Right lobe of liver (tissue), 6 donors: ENCODE results near the gene YAP1. TPM values are rescaled to one million over a fixed set of nuclear protein-coding genes. Genes with fewer than 3 reads are reported as not detected.

ENCODE experiments used
- ATAC-seq, 4 donors: fragments of 200-7000 bp; cut with Tn5 transposase; one replicate each; pipeline ENCODE4 v1.9.1; 2020; ENCODE audit warnings: mild to moderate bottlenecking in 4 of 4, moderate library complexity in 4 of 4
- DNase-seq, 3 donors: peaks; one replicate each; pipeline ENCODE4 v3.0.0-alpha.2; 2020
- H3K27ac ChIP-seq, 3 donors: fragments of 200-600 bp; one replicate each; pipeline ENCODE4 v1.8.0; 2022
- H3K27me3 ChIP-seq, 2 donors: fragments of 200-600 bp; one replicate each; pipeline ENCODE4 v1.8.0; 2022
- H3K36me3 ChIP-seq, 4 donors: fragments of 200-600 bp; sonication (generic) in 1 of 4; one replicate each; pipeline versions ENCODE4 v1.5.1 to v1.8.0; 2017 to 2022; ENCODE audit warnings: control low read depth in 1 of 4
- H3K4me1 ChIP-seq, 4 donors: fragments of 200-600 bp; sonication (generic) in 1 of 4; one replicate each; pipeline versions ENCODE4 v1.5.1 to v1.8.0; 2017 to 2022; ENCODE audit warnings: control low read depth in 1 of 4
- H3K4me3 ChIP-seq, 3 donors: fragments of 200-600 bp; one replicate each; pipeline ENCODE4 v1.8.0; 2022
- H3K9me3 ChIP-seq, 4 donors: fragments of 200-600 bp; sonication (generic) in 1 of 4; one replicate each; pipeline versions ENCODE4 v1.5.1 to v1.8.0; 2017 to 2022; ENCODE audit warnings: control low read depth in 1 of 4
- CTCF ChIP-seq, 4 donors: fragments of 200-600 bp in 3 of 4; fragments of 450-650 bp in 1 of 4; IDR thresholded peaks; one replicate each; pipeline versions ENCODE4 v1.5.1 to v1.8.0; 2016 to 2022; ENCODE audit warnings: antibody characterized with exemption in 4 of 4, mild to moderate bottlenecking in 2 of 4
- POLR2A ChIP-seq: fragments of 450-650 bp; IDR thresholded peaks from one replicate; pipeline ENCODE4 v1.6.1; 2017; ENCODE audit warnings: antibody characterized with exemption, mild to moderate bottlenecking
- WGBS: methylation state at CpG from one replicate; pipeline ENCODE4 v1.1.6; 2018; ENCODE audit warnings: low coverage, low lambda C conversion rate; ENCODE audit not compliant: insufficient coverage; ENCODE audit errors: missing lambda C conversion rate; 5-methylcytosine and 5-hydroxymethylcytosine counted together
- intact Hi-C, 2 donors: fragments of 100-400 bp; cut with DNase I; formaldehyde crosslinking; loops; one replicate each; pipeline versions ENCODE4 v1.11.2 to v1.14.1; 2022
- total RNA-seq, 6 experiments: library from RNA; depleted of rRNA in 2 of 6; stranded (reverse); fragments of >200 nt in 2 of 6; fragmentation: NEBNext Ultra II Directional in 3 of 6; extraction: Animal tissue kit (Norgen Biotek cat#: 25700) in 3 of 6; gene quantifications; one replicate each; pipeline versions ENCODE4 v1.1.0 to v1.2.4, GENCODE V29; 2016 to 2023
- donor health status: DM: no; HTN: yes; CAD: no.
- donor health status: DM: no; HTN: no; CAD: no.
- donor health status: DM: no; HTN: no; CAD: no.
- donor health status: DM: no; HTN: yes; CAD: no.
- donor health status: DM: no; HTN: yes; CAD: no.

YAP1 gene
- total RNA-seq, 6 experiments from 2014 or later, result 17.9 to 60.5 (median 36.3) TPM

- intact Hi-C loops, result no loop called here
- Histone ChIP-seq H3K4me3 (no peak overlapping the region), H3K27ac (no peak overlapping the region), H3K4me1 (peaks cover 0 to 12% (median 0%) of the 10 kb centered on the region in 4 donors), H3K36me3 (no peaks in the 10 kb centered on the region), H3K9me3 (no peaks in the 10 kb centered on the region), H3K27me3 (no peaks in the 10 kb centered on the region)
- no peak for DNase-seq
- 83% methylated on average over 2 of the region's 2 CpGs for WGBS
- no peak for TF ChIP-seq POLR2A
- no peak for TF ChIP-seq CTCF (IDR thresholded peaks at IDR 0.05)
- no peak for ATAC-seq
Measured at GRCh38 chr11:102239448-102239847, 129.2 kb downstream of the YAP1 start.

- WGBS, result 90% methylated on average over 6 of the region's 6 CpGs
- no peak for DNase-seq
- H3K27me3 ChIP-seq, result no peaks in the 10 kb centered on the region
- H3K36me3 ChIP-seq, result no peaks in the 10 kb centered on the region
- TF ChIP-seq POLR2A, result no peak
- TF ChIP-seq CTCF (IDR thresholded peaks at IDR 0.05), result no peak
- H3K9me3 ChIP-seq, result no peaks in the 10 kb centered on the region
- no peak overlapping the region for H3K4me3 ChIP-seq
- intact Hi-C loops, result no loop called here
- no peak overlapping the region for H3K27ac ChIP-seq
- ATAC-seq, result no peak
- peaks cover 0 to 12% (median 0%) of the 10 kb centered on the region in 4 donors for H3K4me1 ChIP-seq
Measured at GRCh38 chr11:102239911-102240310, 129.7 kb downstream of the YAP1 start.

- no peak overlapping the region for H3K4me3 ChIP-seq
- no peak for TF ChIP-seq CTCF (IDR thresholded peaks at IDR 0.05)
- TF ChIP-seq POLR2A, result no peak
- H3K36me3 ChIP-seq, result no peaks in the 10 kb centered on the region
- no peak for DNase-seq
- no peak overlapping the region for H3K27ac ChIP-seq
- no peak for ATAC-seq
- WGBS, result 53% methylated on average over 2 of the region's 2 CpGs
- no peaks in the 10 kb centered on the region for H3K27me3 ChIP-seq
- intact Hi-C loops, result no loop called here
- peaks cover 0 to 12% (median 0%) of the 10 kb centered on the region in 4 donors for H3K4me1 ChIP-seq
- no peaks in the 10 kb centered on the region for H3K9me3 ChIP-seq
Measured at GRCh38 chr11:102240502-102240901, 130.3 kb downstream of the YAP1 start.

GRCh38 chr11:102241026-102241425 is 130.8 kb downstream of the YAP1 start:
- Histone ChIP-seq H3K27me3 (no peaks in the 10 kb centered on the region), H3K4me3 (no peak overlapping the region), H3K36me3 (no peaks in the 10 kb centered on the region), H3K9me3 (no peaks in the 10 kb centered on the region), H3K27ac (no peak overlapping the region), H3K4me1 (peaks cover 0 to 12% (median 0%) of the 10 kb centered on the region in 4 donors)
- no peak for DNase-seq
- intact Hi-C loops, result no loop called here
- WGBS, result 40% methylated on average over 1 of the region's 1 CpG
- ATAC-seq, result no peak
- TF ChIP-seq POLR2A, result no peak
- TF ChIP-seq CTCF (IDR thresholded peaks at IDR 0.05), result no peak

GRCh38 chr11:102243399-102243884 is 133.2 kb downstream of the YAP1 start:
- intact Hi-C loops, result no loop called here
- Histone ChIP-seq H3K27ac (no peak overlapping the region), H3K9me3 (no peaks in the 10 kb centered on the region), H3K4me1 (peaks cover 0 to 12% (median 0%) of the 10 kb centered on the region in 4 donors), H3K36me3 (no peaks in the 10 kb centered on the region), H3K4me3 (no peak overlapping the region), H3K27me3 (no peaks in the 10 kb centered on the region)
- ATAC-seq (no peak), DNase-seq (no peak)
- TF ChIP-seq POLR2A (no peak), CTCF (IDR thresholded peaks at IDR 0.05) (no peak)
- WGBS, result 67% methylated on average over 2 of the region's 2 CpGs
